PC-3 (cell line): ENCODE data around the gene CDKL4.

Experiments
- EZH2 ChIP-seq: fragments of 300-600 bp; sonication (generic); IDR thresholded peaks from one replicate; pipeline ENCODE4 v1.6.1; 2017; ENCODE audit warnings: antibody characterized with exemption, mild to moderate bottlenecking, low read length; ENCODE audit not compliant: unreplicated experiment
- TF ChIP-seq, protein P1 (sequence below): fragments of 300-600 bp; sonication (generic); conservative IDR thresholded peaks from 2 replicates; pipeline ENCODE4 v1.5.1; 2017; ENCODE audit warnings: antibody characterized with exemption, low read depth, mild to moderate bottlenecking, low read length

DNA sequence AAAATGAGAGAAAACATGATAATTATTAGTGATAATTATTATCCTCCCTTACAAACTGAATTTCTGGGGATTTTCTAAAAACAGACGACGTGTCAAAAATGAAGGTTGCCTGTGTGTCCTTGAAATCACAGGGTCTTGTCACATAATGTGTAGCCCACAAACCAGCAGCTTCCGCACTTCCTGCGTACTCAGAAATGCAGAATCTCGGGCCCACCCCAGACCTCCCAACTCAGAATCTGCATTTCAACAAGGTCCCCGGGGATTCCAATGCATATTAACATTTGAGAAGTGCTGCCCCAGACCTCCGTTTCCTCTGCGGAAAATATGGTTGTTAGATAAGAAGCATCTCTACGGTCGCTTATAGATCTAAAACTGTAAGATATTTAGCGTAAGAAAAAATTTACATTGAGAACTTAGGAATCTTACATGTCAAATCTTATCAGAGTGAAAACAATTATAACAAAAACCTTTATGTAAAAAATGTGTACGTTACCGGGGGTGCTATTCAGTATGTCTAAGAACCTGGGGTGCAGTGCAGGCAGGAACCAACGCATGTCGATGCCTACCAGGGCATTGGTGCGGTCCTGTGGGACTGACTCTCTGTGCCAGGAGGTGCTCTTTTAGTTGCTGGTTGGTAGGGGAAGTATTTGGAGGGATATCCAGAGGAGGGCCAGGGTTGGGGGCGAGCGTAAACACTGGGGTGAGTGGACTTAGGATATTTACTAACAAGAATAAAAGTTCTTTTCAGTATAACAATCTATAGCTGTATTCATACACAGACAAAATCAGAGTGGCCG is 15.2 kb downstream of the CDKL4 start:
- TF ChIP-seq, protein P1, sequence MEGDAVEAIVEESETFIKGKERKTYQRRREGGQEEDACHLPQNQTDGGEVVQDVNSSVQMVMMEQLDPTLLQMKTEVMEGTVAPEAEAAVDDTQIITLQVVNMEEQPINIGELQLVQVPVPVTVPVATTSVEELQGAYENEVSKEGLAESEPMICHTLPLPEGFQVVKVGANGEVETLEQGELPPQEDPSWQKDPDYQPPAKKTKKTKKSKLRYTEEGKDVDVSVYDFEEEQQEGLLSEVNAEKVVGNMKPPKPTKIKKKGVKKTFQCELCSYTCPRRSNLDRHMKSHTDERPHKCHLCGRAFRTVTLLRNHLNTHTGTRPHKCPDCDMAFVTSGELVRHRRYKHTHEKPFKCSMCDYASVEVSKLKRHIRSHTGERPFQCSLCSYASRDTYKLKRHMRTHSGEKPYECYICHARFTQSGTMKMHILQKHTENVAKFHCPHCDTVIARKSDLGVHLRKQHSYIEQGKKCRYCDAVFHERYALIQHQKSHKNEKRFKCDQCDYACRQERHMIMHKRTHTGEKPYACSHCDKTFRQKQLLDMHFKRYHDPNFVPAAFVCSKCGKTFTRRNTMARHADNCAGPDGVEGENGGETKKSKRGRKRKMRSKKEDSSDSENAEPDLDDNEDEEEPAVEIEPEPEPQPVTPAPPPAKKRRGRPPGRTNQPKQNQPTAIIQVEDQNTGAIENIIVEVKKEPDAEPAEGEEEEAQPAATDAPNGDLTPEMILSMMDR: no peak; the same call in 1 of the 2 replicates
- TF ChIP-seq EZH2: no peak
